AG10803 (cell line): Measurements from ENCODE around the gene CPNE6.
"Not testable (repeated sequence)": the region's sequence is repeated elsewhere in the genome, so short reads cannot be mapped to it uniquely, and the experiment has no call there.

Experiments
- DNase-seq: peaks from one replicate; pipeline ENCODE4 v3.0.0; 2010; ENCODE audit warnings: low read depth
- H3K4me3 ChIP-seq: 2 replicates; pipeline ENCODE4 v1.5.1; 2011; ENCODE audit warnings: mild to moderate bottlenecking, low read length, control low read depth
- TF ChIP-seq, protein P1 (sequence below): conservative IDR thresholded peaks from 2 replicates; pipeline ENCODE4 v1.5.1; 2011; ENCODE audit warnings: mild to moderate bottlenecking, low read length, control low read depth, inconsistent platforms

CPNE6 gene

DNA sequence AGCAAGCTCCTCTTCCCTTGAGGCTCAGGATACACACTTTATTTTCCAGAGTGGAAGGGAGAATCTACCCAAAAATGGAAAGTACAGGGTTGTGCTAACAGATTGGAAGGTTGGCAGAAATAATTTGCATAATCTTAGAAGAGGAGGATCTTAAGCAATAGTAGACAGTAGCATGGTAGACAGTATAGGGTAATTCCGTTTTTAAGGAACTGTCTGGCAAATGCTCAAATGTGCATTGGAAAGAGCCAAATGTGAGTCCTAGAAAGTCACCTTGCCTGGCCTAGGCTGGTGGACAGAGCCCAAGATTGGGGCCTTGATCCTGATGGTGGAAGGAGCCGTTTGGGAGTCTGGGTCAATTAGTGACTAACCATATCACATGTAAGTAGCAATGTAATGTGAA is 32.7 kb upstream of the CPNE6 start:
- TF ChIP-seq, protein P1, sequence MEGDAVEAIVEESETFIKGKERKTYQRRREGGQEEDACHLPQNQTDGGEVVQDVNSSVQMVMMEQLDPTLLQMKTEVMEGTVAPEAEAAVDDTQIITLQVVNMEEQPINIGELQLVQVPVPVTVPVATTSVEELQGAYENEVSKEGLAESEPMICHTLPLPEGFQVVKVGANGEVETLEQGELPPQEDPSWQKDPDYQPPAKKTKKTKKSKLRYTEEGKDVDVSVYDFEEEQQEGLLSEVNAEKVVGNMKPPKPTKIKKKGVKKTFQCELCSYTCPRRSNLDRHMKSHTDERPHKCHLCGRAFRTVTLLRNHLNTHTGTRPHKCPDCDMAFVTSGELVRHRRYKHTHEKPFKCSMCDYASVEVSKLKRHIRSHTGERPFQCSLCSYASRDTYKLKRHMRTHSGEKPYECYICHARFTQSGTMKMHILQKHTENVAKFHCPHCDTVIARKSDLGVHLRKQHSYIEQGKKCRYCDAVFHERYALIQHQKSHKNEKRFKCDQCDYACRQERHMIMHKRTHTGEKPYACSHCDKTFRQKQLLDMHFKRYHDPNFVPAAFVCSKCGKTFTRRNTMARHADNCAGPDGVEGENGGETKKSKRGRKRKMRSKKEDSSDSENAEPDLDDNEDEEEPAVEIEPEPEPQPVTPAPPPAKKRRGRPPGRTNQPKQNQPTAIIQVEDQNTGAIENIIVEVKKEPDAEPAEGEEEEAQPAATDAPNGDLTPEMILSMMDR: no peak
- DNase-seq: no peak
- H3K4me3 ChIP-seq: no peak overlapping the region

DNA sequence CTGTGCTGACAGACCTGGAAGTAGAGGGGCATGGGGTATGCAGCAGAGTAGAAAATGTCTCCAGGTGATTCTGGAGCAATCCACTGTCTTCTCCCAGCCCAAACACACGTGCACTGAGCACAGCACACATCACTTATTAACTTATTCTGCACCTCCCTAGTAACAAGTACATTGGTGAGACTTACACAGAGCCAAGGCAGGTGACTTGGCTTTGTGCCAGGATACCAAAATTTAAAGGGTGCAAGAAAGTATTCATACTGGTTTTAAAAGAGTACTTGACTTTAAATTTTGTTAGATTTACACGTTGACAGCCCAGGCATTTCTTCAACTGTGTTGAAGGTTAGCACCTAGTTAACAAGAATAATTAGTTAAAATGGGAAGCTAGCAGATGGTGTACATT is 30.7 kb upstream of the CPNE6 start:
- no peak overlapping the region for H3K4me3 ChIP-seq
- no peak for DNase-seq
- TF ChIP-seq, protein P1: no peak

DNA sequence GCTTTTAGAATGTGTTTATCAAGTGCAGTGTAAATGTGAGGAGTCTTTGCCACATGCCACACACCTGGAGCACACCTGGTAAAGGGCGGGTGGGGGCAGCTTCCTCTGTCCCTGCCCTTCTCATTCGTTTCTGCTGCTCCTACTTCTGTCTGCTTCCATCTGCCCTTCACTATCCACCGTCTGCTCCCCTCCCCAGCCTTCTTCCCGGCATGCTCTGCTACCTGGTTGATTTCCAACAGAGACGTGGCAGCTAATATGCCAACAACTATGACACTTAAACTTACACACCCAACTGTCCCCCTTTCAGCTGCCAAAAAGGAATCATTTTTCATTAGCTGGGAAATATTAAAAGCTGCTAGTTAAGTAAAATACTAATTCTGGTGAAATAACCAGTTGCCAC is 28.6 kb upstream of the CPNE6 start:
- H3K4me3 ChIP-seq: no peak overlapping the region
- no peak for DNase-seq
- TF ChIP-seq, protein P1: no peak

DNA sequence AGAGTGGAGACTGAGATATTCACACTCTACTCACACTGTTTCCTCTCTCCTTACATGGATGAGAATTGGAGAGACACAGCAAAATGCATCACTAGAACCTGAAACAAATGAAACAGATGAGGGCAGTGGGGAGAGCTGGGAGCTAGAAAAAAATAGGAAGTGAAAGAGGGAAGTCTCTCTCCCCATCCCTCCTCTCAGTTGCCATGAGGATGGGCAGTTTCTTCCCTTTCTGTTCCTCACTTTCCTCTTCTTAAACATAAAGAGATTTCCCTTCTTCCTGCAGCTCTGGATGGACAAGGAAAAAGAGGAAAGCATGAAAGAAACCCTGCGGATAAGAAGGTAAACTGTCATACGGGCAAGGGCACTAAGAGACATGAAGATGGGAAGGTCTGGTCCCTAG is 22.4 kb upstream of the CPNE6 start:
- not testable (repeated sequence) for DNase-seq, H3K4me3 ChIP-seq

DNA sequence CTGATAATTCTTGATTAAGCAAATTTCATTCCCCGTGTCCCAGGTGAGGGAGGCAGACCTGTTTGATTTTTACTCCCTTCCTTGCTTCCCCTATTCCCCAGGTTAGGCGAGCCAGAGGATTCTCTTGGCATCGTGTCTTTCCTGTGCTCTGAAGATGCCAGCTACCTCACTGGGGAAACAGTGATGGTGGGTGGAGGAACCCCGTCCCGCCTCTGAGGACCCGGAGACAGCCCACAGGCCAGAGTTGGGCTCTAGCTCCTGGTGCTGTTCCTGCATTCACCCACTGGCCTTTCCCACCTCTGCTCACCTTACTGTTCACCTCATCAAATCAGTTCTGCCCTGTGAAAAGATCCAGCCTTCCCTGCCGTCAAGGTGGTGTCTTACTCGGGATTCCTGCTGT is 20.6 kb upstream of the CPNE6 start:
- H3K4me3 ChIP-seq, DNase-seq: not testable (repeated sequence)

DNA sequence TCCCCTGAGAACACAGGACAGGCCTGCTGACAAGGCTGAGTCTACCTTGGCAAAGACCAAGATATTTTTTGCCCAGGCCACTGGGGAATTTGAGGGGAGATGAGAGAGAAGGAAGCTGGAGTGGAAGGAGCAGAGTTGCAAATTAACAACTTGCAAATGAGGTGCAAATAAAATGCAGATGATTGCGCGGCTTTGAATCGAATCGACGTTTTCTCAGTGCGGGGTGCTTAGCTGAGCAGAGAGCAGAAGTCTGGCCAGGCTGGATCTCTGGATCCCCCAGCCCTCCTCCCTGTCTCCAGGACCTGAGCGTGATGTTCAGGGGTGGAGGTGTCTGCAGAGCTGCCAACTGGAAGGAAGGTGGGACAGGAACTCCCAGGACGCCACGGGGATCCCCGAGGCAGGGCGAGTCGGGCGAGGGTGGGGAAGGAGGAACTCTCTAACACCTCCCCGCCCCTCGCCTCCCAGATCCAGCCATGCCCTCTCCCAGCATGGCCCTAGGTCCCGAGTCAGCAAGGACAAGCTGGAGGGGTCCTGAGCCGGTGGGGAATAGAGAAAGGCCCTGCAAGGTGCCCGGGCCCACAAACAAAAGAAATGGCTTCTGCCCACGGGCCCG is 20.1 kb upstream of the CPNE6 start:
- TF ChIP-seq, protein P1: no peak
- peak overlapping the region; percentile 41 for H3K4me3 ChIP-seq
- DNase-seq: no peak

DNA sequence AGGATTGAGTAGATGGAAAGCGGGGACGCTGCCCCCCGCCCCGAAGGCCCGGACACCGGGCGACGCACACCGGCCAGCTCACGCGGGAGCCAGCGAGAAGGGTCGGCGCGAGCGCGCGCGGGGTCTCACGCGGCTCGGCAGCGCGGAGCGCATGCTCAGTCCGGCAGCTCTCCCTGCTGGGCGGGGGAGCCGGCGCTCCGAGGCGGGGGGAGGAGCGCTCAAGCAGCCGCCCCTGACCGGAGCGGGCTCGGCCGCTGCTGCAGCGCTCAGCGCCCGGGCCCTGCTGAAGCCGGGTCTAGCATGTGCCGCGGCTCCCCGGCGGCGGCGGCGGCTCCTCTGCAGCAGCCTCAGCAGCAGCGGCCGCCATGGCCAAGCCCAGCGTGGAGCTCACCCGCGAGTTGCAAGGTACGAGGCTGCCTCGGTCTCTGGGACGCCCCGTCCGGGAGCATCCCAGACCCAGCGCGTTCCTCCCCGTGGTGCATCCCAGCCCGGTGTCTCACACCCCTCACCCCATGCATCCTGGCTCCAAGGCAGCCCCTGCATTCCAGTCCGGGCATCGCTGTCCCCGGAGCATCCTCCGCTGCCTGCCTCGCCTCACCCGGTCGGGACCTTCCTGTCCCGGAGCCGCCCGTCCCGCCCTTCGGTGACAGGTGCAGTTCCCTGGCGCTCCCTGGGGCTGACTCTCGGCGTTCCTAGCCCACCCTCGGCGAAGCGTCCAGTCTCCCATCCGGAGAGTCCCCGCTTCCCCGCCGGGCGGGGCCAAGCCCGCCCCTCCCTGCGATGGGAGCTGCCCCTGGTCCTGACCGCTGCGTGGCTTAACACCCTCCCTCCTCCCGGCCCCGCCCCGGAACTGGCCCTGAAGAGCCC is 19.3 kb upstream of the CPNE6 start, which contains the start of gene CARMIL3:
Gene CARMIL3 (plus strand): TSS at position 221 of the 867 bp plus-strand sequence. CDS start 145 bp downstream, at position 366.
- TF ChIP-seq, protein P1: no peak
- DNase-seq: peak; percentile 32
- peak within 1 kb of the TSS; percentile 56 for H3K4me3 ChIP-seq
